MM.1S (cell line): ENCODE results near the gene PMIS2.

ENCODE experiments used
- EZH2 ChIP-seq: fragments of 300-600 bp; sonication (generic); optimal IDR thresholded peaks from 2 replicates; pipeline ENCODE3; 2017; ENCODE audit warnings: low read depth, mild to moderate bottlenecking, antibody characterized with exemption, low read length, mixed read lengths
- EZH2phosphoT487 ChIP-seq: fragments of 300-600 bp; sonication (generic); IDR thresholded peaks from 2 replicates; pipeline ENCODE4 v1.6.1; 2018; ENCODE audit warnings: antibody characterized with exemption, low read length
- TF ChIP-seq, protein P1 (sequence below): fragments of 300-600 bp; sonication (generic); IDR thresholded peaks from 2 replicates; pipeline ENCODE4 v1.5.1; 2016; ENCODE audit warnings: antibody characterized with exemption, low read length, mixed read lengths

DNA sequence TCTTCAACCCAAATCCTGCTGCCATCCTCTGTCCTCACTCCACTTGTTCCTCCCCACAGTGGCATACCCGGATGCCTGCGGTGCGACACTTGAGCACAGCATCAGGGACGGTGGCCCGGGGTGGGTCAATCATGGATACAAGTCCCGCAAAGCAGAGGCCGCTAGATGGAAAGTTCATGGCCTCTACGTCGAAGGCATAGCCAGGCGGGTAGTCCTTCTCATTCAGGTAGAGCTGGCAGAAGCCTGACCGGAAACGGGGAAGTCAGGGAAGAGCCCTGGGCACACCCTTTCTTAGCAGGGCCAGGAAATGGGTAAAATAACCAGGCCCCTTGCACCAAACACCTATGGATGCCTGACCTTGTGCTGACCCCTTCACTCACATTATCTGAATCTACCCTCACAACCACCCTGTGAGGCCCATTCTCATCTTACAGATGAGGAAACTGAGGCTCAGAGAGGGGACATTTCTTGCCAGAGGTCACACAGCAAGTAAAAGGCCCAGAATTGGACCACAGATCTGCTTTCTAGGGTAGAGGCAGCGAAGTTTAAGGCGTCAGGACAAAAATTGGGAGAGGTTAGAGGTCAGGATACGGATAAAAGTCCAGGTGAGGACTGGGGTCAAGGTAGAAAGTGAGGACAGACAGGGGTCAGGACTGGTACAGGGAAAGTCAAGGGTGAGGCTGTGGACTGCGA, 29.0 kb upstream of the PMIS2 start:
- TF ChIP-seq, protein P1, sequence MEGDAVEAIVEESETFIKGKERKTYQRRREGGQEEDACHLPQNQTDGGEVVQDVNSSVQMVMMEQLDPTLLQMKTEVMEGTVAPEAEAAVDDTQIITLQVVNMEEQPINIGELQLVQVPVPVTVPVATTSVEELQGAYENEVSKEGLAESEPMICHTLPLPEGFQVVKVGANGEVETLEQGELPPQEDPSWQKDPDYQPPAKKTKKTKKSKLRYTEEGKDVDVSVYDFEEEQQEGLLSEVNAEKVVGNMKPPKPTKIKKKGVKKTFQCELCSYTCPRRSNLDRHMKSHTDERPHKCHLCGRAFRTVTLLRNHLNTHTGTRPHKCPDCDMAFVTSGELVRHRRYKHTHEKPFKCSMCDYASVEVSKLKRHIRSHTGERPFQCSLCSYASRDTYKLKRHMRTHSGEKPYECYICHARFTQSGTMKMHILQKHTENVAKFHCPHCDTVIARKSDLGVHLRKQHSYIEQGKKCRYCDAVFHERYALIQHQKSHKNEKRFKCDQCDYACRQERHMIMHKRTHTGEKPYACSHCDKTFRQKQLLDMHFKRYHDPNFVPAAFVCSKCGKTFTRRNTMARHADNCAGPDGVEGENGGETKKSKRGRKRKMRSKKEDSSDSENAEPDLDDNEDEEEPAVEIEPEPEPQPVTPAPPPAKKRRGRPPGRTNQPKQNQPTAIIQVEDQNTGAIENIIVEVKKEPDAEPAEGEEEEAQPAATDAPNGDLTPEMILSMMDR = no peak
- no peak for TF ChIP-seq EZH2phosphoT487
- TF ChIP-seq EZH2 = no peak
